NOMO-1 treated with DMSO at 0.1 percent for 48 hours (cell line): Measurements from ENCODE around the gene SLC26A6.

Experiments
- DNase-seq: peaks from one replicate; lab custom pipeline; 2025; ENCODE audit not compliant: unreplicated experiment; lab: John Stamatoyannopoulos, UW

SLC26A6 gene

GRCh38 chr3:48635222-48636021 lies at the start of gene SLC26A6:
Gene SLC26A6 (minus strand): TSS chr3:48635461. CDS start chr3:48635393, 68 bp downstream.
- peak; percentile 93 for DNase-seq

- peak; percentile 22 for DNase-seq
Measured at GRCh38 chr3:48684480-48685143, 49.4 kb upstream of the SLC26A6 start.

GRCh38 chr3:48684054-48684349 lies 48.7 kb upstream of the SLC26A6 start:
- DNase-seq: no peak

GRCh38 chr3:48682786-48683185 lies 47.5 kb upstream of the SLC26A6 start:
- no peak for DNase-seq

GRCh38 chr3:48681974-48682610 lies 46.8 kb upstream of the SLC26A6 start:
- DNase-seq: no peak

- DNase-seq: no peak
Measured at GRCh38 chr3:48681541-48681880, 46.2 kb upstream of the SLC26A6 start.

- DNase-seq: no peak
Measured at GRCh38 chr3:48680811-48681540, 45.7 kb upstream of the SLC26A6 start.

- peak; percentile 23 for DNase-seq
Measured at GRCh38 chr3:48679411-48680391, 44.4 kb upstream of the SLC26A6 start.

- no peak for DNase-seq
Measured at GRCh38 chr3:48678566-48679380, 43.5 kb upstream of the SLC26A6 start.

- no peak for DNase-seq
Measured at GRCh38 chr3:48678056-48678455, 42.8 kb upstream of the SLC26A6 start.

- DNase-seq: no peak
Measured at GRCh38 chr3:48674505-48674904, 39.2 kb upstream of the SLC26A6 start.

- DNase-seq: no peak
Measured at GRCh38 chr3:48672522-48672921, 37.3 kb upstream of the SLC26A6 start.

GRCh38 chr3:48664929-48665328 lies 29.7 kb upstream of the SLC26A6 start:
- no peak for DNase-seq

GRCh38 chr3:48664313-48664644 lies 29.0 kb upstream of the SLC26A6 start:
- no peak for DNase-seq

- DNase-seq: peak; percentile 92
Measured at GRCh38 chr3:48663489-48664312, 28.4 kb upstream of the SLC26A6 start.

- peak; percentile 14 for DNase-seq
Measured at GRCh38 chr3:48662753-48663488, 27.7 kb upstream of the SLC26A6 start, which contains the start of gene CELSR3. Gene CELSR3 (minus strand): TSS chr3:48662886. CDS start chr3:48662634, 252 bp downstream.

- DNase-seq: no peak
Measured at GRCh38 chr3:48662145-48662752, 27.0 kb upstream of the SLC26A6 start.
